Metanephros (tissue), 1 donor: ENCODE results near the gene USP17L12. TPM values are rescaled to one million over a fixed set of nuclear protein-coding genes. Genes with fewer than 3 reads are reported as not detected.

Source experiments
- total RNA-seq: library from RNA; depleted of rRNA; stranded (reverse); fragments of >200 nt; gene quantifications from one replicate; pipeline ENCODE4 v1.2.3, GENCODE V29; 2014

Gene USP17L12, protein sequence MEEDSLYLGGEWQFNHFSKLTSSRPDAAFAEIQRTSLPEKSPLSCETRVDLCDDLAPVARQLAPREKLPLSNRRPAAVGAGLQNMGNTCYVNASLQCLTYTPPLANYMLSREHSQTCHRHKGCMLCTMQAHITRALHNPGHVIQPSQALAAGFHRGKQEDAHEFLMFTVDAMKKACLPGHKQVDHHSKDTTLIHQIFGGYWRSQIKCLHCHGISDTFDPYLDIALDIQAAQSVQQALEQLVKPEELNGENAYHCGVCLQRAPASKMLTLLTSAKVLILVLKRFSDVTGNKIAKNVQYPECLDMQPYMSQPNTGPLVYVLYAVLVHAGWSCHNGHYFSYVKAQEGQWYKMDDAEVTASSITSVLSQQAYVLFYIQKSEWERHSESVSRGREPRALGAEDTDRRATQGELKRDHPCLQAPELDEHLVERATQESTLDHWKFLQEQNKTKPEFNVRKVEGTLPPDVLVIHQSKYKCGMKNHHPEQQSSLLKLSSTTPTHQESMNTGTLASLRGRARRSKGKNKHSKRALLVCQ
- not detected for total RNA-seq

DNA sequence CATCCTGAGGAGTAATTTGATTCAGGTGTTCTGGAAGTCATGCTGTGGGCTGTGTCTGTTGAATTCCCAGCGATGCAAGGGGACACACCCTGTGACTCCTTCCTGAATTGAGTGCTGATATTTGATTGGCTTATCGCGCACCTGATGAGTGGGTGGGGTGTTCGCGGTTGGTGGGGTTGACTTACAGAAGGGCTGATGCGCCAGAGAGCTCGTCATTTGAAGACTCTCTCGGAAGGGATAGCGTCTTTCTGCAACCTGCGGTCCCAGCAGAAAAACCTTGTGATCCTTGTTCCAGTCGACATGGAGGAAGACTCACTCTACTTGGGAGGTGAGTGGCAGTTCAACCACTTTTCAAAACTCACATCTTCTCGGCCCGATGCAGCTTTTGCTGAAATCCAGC is at the start of gene USP17L12:
Gene USP17L12 (plus strand): TSS at position 301 of the 400 bp plus-strand sequence. CDS start 0 bp downstream, at position 301.

DNA sequence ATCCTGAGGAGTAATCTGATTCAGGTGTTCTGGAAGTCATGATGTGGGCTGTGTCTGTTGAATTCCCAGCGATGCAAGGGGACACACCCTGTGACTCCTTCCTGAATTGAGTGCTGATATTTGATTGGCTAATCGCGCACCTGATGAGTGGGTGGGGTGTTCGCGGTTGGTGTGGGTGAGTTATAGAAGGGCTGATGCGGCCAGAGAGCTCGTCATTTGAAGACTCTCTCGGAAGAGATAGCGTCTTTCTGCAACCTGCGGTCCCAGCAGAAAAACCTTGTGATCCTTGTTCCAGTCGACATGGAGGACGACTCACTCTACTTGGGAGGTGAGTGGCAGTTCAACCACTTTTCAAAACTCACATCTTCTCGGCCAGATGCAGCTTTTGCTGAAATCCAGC is 9.6 kb upstream of the USP17L12 start, which contains the start of gene USP17L10:
Gene USP17L10 (plus strand): TSS at position 301 of the 400 bp plus-strand sequence. CDS start 0 bp downstream, at position 301.

DNA sequence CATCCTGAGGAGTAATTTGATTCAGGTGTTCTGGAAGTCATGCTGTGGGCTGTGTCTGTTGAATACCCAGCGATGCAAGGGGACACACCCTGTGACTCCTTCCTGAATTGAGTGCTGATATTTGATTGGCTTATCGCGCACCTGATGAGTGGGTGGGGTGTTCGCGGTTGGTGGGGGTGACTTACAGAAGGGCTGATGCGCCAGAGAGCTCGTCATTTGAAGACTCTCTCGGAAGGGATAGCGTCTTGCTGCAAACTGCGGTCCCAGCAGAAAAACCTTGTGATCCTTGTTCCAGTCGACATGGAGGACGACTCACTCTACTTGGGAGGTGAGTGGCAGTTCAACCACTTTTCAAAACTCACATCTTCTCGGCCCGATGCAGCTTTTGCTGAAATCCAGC is 4.8 kb upstream of the USP17L12 start, which contains the start of gene USP17L11:
Gene USP17L11 (plus strand): TSS at position 301 of the 400 bp plus-strand sequence. CDS start 0 bp downstream, at position 301.

DNA sequence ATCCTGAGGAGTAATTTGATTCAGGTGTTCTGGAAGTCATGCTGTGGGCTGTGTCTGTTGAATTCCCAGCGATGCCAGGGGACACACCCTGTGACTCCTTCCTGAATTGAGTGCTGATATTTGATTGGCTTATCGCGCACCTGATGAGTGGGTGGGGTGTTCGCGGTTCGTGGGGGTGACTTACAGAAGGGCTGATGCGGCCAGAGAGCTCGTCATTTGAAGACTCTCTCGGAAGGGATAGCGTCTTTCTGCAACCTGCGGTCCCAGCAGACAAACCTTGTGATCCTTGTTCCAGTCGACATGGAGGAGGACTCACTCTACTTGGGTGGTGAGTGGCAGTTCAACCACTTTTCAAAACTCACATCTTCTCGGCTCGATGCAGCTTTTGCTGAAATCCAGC is 4.6 kb downstream of the USP17L12 start, which contains the start of gene USP17L13:
Gene USP17L13 (plus strand): TSS at position 301 of the 400 bp plus-strand sequence. CDS start 0 bp downstream, at position 301.

DNA sequence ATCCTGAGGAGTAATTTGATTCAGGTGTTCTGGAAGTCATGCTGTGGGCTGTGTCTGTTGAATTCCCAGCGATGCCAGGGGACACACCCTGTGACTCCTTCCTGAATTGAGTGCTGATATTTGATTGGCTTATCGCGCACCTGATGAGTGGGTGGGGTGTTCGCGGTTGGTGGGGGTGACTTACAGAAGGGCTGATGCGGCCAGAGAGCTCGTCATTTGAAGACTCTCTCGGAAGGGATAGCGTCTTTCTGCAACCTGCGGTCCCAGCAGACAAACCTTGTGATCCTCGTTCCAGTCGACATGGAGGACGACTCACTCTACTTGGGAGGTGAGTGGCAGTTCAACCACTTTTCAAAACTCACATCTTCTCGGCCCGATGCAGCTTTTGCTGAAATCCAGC is 14.1 kb downstream of the USP17L12 start, which contains the start of gene USP17L15:
Gene USP17L15 (plus strand): TSS at position 301 of the 400 bp plus-strand sequence. CDS start 0 bp downstream, at position 301.

DNA sequence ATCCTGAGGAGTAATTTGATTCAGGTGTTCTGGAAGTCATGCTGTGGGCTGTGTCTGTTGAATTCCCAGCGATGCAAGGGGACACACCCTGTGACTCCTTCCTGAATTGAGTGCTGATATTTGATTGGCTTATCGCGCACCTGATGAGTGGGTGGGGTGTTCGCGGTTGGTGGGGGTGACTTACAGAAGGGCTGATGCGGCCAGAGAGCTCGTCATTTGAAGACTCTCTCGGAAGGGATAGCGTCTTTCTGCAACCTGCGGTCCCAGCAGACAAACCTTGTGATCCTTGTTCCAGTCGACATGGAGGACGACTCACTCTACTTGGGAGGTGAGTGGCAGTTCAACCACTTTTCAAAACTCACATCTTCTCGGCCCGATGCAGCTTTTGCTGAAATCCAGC is 23.6 kb downstream of the USP17L12 start, which contains the start of gene USP17L17:
Gene USP17L17 (plus strand): TSS at position 301 of the 400 bp plus-strand sequence. CDS start 0 bp downstream, at position 301.

DNA sequence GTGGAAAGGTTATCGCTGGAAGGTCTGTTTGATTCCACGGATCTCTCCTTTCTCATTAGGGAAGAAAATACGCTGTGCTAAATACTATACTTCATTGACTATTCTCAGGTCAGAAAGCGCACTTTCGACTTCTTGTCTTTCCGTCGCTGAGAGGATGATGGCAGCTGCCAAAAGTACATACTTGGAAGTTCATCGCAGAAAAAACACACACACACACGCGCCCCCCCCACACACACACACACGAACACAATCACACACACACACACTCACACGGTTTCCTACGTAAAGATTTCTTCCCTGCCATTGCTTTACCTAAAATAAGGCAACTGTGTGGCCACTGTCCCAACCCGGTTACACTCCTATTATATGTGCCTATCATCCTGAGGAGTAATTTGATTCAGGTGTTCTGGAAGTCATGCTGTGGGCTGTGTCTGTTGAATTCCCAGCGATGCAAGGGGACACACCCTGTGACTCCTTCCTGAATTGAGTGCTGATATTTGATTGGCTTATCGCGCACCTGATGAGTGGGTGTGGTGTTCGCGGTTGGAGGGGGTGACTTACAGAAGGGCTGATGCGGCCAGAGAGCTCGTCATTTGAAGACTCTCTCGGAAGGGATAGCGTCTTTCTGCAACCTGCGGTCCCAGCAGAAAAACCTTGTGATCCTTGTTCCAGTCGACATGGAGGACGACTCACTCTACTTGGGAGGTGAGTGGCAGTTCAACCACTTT is 28.2 kb downstream of the USP17L12 start, which contains the start of gene USP17L18:
Gene USP17L18 (plus strand): TSS at position 678 of the 728 bp plus-strand sequence. CDS start 0 bp downstream, at position 678.

DNA sequence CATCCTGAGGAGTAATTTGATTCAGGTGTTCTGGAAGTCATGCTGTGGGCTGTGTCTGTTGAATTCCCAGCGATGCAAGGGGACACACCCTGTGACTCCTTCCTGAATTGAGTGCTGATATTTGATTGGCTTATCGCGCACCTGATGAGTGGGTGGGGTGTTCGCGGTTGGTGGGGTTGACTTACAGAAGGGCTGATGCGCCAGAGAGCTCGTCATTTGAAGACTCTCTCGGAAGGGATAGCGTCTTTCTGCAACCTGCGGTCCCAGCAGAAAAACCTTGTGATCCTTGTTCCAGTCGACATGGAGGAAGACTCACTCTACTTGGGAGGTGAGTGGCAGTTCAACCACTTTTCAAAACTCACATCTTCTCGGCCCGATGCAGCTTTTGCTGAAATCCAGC is 33.1 kb downstream of the USP17L12 start, which contains the start of gene USP17L19:
Gene USP17L19 (plus strand): TSS at position 301 of the 400 bp plus-strand sequence. CDS start 0 bp downstream, at position 301.

DNA sequence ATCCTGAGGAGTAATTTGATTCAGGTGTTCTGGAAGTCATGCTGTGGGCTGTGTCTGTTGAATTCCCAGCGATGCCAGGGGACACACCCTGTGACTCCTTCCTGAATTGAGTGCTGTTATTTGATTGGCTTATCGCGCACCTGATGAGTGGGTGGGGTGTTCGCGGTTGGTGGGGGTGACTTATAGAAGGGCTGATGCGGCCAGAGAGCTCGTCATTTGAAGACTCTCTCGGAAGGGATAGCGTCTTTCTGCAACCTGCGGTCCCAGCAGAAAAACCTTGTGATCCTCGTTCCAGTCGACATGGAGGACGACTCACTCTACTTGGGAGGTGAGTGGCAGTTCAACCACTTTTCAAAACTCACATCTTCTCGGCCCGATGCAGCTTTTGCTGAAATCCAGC is 37.9 kb downstream of the USP17L12 start, which contains the start of gene USP17L20:
Gene USP17L20 (plus strand): TSS at position 301 of the 400 bp plus-strand sequence. CDS start 0 bp downstream, at position 301.

DNA sequence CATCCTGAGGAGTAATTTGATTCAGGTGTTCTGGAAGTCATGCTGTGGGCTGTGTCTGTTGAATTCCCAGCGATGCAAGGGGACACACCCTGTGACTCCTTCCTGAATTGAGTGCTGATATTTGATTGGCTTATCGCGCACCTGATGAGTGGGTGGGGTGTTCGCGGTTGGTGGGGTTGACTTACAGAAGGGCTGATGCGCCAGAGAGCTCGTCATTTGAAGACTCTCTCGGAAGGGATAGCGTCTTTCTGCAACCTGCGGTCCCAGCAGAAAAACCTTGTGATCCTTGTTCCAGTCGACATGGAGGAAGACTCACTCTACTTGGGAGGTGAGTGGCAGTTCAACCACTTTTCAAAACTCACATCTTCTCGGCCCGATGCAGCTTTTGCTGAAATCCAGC is 42.6 kb downstream of the USP17L12 start, which contains the start of gene USP17L21:
Gene USP17L21 (plus strand): TSS at position 301 of the 400 bp plus-strand sequence. CDS start 0 bp downstream, at position 301.

DNA sequence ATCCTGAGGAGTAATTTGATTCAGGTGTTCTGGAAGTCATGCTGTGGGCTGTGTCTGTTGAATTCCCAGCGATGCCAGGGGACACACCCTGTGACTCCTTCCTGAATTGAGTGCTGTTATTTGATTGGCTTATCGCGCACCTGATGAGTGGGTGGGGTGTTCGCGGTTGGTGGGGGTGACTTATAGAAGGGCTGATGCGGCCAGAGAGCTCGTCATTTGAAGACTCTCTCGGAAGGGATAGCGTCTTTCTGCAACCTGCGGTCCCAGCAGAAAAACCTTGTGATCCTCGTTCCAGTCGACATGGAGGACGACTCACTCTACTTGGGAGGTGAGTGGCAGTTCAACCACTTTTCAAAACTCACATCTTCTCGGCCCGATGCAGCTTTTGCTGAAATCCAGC is 47.4 kb downstream of the USP17L12 start, which contains the start of gene USP17L22:
Gene USP17L22 (plus strand): TSS at position 301 of the 400 bp plus-strand sequence. CDS start 0 bp downstream, at position 301.

Other genes starting within 250 kb of the USP17L12 start
- gene FAM90A26, start 49.7 kb upstream of the USP17L12 start, total RNA-seq: not detected
- not detected for gene USP17L10, start 9.5 kb upstream of the USP17L12 start, total RNA-seq
- not detected for gene USP17L11, start 4.7 kb upstream of the USP17L12 start, total RNA-seq
- not detected for gene USP17L13, start 4.7 kb downstream of the USP17L12 start, total RNA-seq
- not detected for gene USP17L15, start 14.2 kb downstream of the USP17L12 start, total RNA-seq
- not detected for gene USP17L17, start 23.7 kb downstream of the USP17L12 start, total RNA-seq
- gene USP17L18, start 28.5 kb downstream of the USP17L12 start, total RNA-seq: not detected
- gene USP17L19, start 33.2 kb downstream of the USP17L12 start, total RNA-seq: not detected
- gene USP17L20, start 38.0 kb downstream of the USP17L12 start, total RNA-seq: not detected
- not detected for gene USP17L21, start 42.7 kb downstream of the USP17L12 start, total RNA-seq
- not detected for gene USP17L22, start 47.5 kb downstream of the USP17L12 start, total RNA-seq
- not detected for gene USP17L24, start 105.0 kb downstream of the USP17L12 start, total RNA-seq
- gene USP17L25, start 109.8 kb downstream of the USP17L12 start, total RNA-seq: not detected
- not detected for gene USP17L26, start 114.5 kb downstream of the USP17L12 start, total RNA-seq
- gene USP17L5, start 119.3 kb downstream of the USP17L12 start, total RNA-seq: not detected
- gene USP17L27, start 124.0 kb downstream of the USP17L12 start, total RNA-seq: not detected
- not detected for gene USP17L28, start 128.7 kb downstream of the USP17L12 start, total RNA-seq
- gene USP17L29, start 133.5 kb downstream of the USP17L12 start, total RNA-seq: not detected
- not detected for gene USP17L30, start 143.0 kb downstream of the USP17L12 start, total RNA-seq
- not detected for gene DEFB131A, start 224.3 kb downstream of the USP17L12 start, total RNA-seq